C4-2B (cell line): ENCODE data around the gene INTS6.

ENCODE experiments used
- H3K27ac ChIP-seq: fragments of 450-650 bp; 2 replicates; pipeline ENCODE4 v1.5.1; 2017
- ZFX ChIP-seq: fragments of 450-650 bp; IDR thresholded peaks from 2 replicates; pipeline ENCODE4 v1.6.1; 2017
- TF ChIP-seq, protein P1 (sequence below): fragments of 450-650 bp; conservative IDR thresholded peaks from 2 replicates; pipeline ENCODE4 v1.5.1; 2017; ENCODE audit warnings: mild to moderate bottlenecking

Gene INTS6

DNA sequence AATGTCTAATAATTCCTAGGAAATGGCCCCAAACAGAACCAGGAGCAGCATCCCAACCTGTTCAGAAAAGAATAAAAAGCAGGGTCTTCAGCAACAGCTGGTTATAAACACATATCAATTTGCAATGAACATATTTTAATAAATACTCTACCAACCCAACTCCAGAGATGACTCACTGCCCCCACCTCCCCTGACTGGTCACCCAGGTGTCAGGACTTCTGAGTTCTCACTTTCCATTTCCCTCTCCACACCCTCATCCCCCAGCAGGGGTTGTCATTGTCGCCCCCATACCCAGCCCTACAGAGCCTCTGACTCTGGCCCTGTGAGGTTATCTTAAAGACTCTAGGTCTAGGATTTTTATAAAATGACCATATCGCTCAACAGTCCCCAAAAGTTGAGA lies 106.4 kb downstream of the INTS6 start:
- H3K27ac ChIP-seq = no peak overlapping the region
- no peak for TF ChIP-seq ZFX

DNA sequence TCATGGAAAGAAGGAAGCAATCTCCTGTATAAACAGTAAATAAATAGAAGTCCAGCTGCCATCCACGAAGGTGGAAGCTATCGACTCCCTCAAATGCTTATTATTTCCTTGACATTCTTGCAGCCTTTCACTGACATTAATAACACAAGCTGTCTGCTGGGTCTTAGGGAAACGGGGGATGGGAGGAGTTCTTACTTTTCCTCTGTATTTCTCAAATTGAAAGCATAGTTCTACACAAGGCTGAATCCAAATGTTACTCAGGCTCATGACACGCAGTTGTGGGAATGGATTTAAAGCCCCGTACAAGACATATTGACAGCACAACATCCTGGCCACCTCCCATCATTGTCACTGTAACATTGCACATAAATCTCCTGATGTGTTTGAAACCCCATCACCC lies 109.4 kb downstream of the INTS6 start:
- no peak for TF ChIP-seq ZFX
- TF ChIP-seq, protein P1, sequence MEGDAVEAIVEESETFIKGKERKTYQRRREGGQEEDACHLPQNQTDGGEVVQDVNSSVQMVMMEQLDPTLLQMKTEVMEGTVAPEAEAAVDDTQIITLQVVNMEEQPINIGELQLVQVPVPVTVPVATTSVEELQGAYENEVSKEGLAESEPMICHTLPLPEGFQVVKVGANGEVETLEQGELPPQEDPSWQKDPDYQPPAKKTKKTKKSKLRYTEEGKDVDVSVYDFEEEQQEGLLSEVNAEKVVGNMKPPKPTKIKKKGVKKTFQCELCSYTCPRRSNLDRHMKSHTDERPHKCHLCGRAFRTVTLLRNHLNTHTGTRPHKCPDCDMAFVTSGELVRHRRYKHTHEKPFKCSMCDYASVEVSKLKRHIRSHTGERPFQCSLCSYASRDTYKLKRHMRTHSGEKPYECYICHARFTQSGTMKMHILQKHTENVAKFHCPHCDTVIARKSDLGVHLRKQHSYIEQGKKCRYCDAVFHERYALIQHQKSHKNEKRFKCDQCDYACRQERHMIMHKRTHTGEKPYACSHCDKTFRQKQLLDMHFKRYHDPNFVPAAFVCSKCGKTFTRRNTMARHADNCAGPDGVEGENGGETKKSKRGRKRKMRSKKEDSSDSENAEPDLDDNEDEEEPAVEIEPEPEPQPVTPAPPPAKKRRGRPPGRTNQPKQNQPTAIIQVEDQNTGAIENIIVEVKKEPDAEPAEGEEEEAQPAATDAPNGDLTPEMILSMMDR = no peak
- H3K27ac ChIP-seq = no peak overlapping the region

DNA sequence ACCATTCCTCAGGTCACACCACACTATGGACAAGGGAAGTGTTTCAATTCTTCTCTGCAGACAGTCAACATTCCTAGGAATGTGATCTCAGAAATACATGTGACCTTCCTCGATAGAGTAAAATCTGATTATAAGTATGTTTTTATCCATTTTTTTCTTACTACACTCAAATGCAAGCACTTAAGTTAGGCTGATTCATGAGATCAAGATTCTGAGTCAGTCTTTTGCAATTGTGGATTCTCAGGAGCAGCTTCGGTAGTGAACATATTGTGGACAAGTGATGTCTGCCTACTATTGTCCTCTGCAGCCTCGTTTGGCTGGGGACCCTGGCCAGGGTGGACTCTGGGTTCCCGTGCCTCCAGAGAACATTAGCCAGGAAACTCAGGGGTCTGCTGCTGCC lies 110.1 kb downstream of the INTS6 start:
- H3K27ac ChIP-seq = no peak overlapping the region
- TF ChIP-seq, protein P1 = no peak
- no peak for TF ChIP-seq ZFX

DNA sequence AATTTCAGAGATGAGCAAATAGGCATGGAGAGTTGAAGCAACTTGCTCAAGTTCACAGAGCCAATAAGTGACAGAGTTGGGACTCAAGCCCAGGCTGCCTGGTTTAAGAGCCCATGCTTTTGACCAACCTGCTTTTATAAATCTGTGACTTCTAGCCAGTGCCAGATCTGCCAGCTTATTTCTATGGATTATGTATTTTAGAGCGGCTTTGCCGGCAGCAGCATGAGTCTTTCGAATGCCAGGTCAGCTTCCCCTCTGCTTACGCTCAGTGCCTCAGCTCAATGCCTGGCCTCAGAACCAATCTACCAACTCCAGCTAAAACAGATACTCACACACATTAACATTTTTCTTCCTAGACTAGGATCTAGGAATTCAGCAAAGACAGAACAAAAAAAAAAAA lies 111.0 kb downstream of the INTS6 start:
- no peak overlapping the region for H3K27ac ChIP-seq
- no peak for TF ChIP-seq ZFX
- TF ChIP-seq, protein P1 = no peak

DNA sequence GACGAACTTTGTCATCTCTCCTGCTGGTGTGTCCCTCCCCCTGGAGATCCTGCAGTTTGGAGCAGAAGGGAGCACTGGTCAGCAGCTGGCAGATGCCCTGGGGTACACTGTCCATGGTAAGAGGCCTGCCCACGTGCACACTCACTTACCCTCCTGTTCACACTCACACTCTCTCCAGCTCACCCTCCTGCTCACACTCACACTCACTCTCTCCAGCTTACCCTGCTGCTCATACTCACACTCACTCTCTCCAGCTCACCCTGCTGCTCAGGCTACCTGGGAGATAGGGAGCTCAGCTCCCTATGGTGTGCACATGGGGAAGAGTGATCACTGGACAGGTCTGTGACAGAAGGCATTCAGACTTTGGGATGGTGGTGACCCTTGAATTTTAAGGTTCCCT lies 111.6 kb downstream of the INTS6 start:
- H3K27ac ChIP-seq = no peak overlapping the region
- TF ChIP-seq ZFX = no peak
- TF ChIP-seq, protein P1 = no peak

DNA sequence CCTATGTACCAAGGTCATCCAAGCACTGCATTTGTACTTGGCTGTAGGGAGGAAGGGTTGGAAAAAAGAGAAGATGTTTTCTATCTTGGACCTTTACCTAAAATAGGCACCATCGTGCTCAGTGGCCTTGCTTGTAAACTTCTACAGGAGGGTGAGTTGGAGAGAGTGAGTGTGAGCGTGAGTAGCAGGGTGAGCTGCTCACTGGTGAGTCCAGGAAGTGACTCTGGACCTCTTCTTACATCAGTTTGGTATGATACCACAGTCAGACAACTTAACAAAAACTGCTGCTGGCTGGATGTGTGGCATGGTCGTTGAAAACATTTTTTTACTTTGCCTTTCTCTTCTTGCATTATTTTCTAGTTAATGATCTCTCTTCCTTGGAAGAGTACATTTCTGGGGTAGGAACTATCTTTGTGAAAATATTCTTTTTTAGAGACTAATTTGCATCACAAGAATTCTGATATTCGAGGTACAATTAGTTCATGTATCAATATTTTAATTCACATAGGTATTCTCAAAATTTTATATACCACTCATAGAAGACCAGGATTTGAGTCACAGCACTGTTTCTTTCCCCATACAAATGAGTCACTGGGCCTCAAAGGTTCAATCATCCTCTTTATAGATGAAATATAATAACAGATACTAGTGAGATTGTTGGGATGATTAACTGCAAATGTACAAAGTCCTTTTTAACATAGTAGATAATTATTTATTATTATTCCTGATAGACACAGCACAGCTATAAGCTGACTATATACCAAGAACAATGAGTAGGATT lies 112.7 kb downstream of the INTS6 start:
- TF ChIP-seq, protein P1 = no peak
- TF ChIP-seq ZFX = no peak
- no peak overlapping the region for H3K27ac ChIP-seq

DNA sequence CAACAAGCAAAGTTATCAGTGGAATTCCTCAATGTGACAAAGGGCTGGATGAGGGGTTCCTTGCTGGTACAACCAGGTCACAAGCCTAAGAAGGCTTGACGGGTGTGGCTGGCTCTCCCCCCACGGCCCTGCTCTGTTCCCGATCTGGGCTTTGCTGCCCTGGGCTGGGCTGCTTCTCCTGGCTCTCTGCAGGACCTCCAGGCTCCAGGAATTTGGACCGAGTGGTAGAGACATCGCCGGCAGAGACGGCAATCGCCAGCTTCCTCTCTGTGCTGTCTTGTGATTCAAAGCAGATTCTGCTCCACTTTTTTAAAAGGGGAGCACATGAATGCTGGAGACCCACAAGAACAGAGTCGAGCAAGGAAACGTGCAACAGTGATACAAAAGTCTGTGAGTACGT lies 113.5 kb downstream of the INTS6 start, which contains the start of gene SERPINE3:
Gene SERPINE3 (plus strand): TSS at position 338 of the 400 bp plus-strand sequence. CDS start 1,401 bp downstream, outside the sequence.
- TF ChIP-seq, protein P1 = no peak
- TF ChIP-seq ZFX = no peak
- H3K27ac ChIP-seq = no peak within 1 kb of the TSS

DNA sequence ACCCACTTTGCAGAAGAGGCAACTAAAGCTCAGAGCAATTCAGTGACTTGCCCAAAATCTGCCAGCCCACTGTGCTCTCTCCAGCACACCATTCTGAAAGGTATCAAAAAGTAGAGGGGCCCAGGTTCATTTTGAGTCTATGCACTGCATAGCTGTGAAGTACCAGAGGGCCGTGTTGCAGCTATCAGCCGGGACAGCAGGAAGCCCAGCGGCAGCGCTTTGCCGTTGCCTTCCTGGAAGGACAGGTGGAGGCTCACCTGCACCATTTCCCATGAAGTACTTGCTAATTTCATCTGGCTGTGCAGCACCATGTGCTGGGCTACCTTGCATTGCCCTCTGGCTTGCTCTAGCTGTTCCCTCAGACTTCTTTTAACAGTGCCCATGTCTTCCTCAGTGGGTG lies 116.1 kb downstream of the INTS6 start:
- H3K27ac ChIP-seq = no peak overlapping the region
- TF ChIP-seq ZFX = no peak
- TF ChIP-seq, protein P1 = no peak
